Loucy (cell line): ENCODE data around the gene CELA1.

Experiments used
- CTCF ChIP-seq: fragments of 200-600 bp; sonication (generic); conservative IDR thresholded peaks from 2 replicates; pipeline ENCODE4 v1.5.1; 2014; ENCODE audit warnings: mild to moderate bottlenecking, antibody characterized with exemption, low read length
- EZH2phosphoT487 ChIP-seq: fragments of 200-600 bp; IDR thresholded peaks from 2 replicates; pipeline ENCODE4 v1.6.1; 2018; ENCODE audit warnings: antibody characterized with exemption, mild to moderate bottlenecking, moderate library complexity, borderline replicate concordance

- no peak for TF ChIP-seq CTCF
- TF ChIP-seq EZH2phosphoT487: no peak
These were observed 60.6 kb downstream of the CELA1 start for GRCh38 chr12:51285843-51286242.
